Spleen (tissue), 11 donors: ENCODE measurements around the gene SERPINA6. TPM values are rescaled to one million over a fixed set of nuclear protein-coding genes. Genes with fewer than 3 reads are reported as not detected.
"Not testable (repeated sequence)": the region's sequence is repeated elsewhere in the genome, so short reads cannot be mapped to it uniquely, and the experiment has no call there.

Source experiments
- DNase-seq: peaks from one replicate; pipeline ENCODE4 v3.0.0-alpha.2; 2020
- H3K27ac ChIP-seq, 8 donors: fragments of 200-600 bp; sonication (generic) in 7 of 8; 1 replicate in 4 of 8; 2 replicates in 4 of 8; pipeline versions ENCODE4 v1.5.0 to v1.8.0; 2016 to 2021; ENCODE audit warnings: inconsistent platforms in 4 of 8, mild to moderate bottlenecking in 4 of 8, moderate library complexity in 1 of 8
- H3K27me3 ChIP-seq, 7 donors: fragments of 200-600 bp; sonication (generic) in 6 of 7; replicated peaks in 1 of 7; 1 replicate in 4 of 7; 2 replicates in 3 of 7; pipeline versions ENCODE4 v1.5.0 to v1.8.0; 2016 to 2021; ENCODE audit warnings: inconsistent platforms in 3 of 7, mild to moderate bottlenecking in 1 of 7
- H3K36me3 ChIP-seq, 6 donors: fragments of 200-600 bp; sonication (generic) in 5 of 6; 1 replicate in 4 of 6; 2 replicates in 2 of 6; pipeline versions ENCODE4 v1.5.0 to v1.8.0; 2016 to 2021; ENCODE audit warnings: inconsistent platforms in 2 of 6
- H3K4me1 ChIP-seq, 6 donors: fragments of 200-600 bp; sonication (generic) in 5 of 6; 1 replicate in 3 of 6; 2 replicates in 3 of 6; pipeline versions ENCODE4 v1.5.0 to v1.8.0; 2016 to 2021; ENCODE audit warnings: inconsistent platforms in 3 of 6
- H3K4me3 ChIP-seq, 8 donors: fragments of 200-600 bp; sonication (generic) in 7 of 8; 1 replicate in 4 of 8; 2 replicates in 4 of 8; pipeline versions ENCODE4 v1.5.0 to v1.8.0; 2016 to 2021; ENCODE audit warnings: inconsistent platforms in 4 of 8, mild to moderate bottlenecking in 4 of 8, moderate library complexity in 2 of 8
- H3K9me3 ChIP-seq, 8 donors: fragments of 200-600 bp; sonication (generic) in 7 of 8; 1 replicate in 4 of 8; 2 replicates in 4 of 8; pipeline versions ENCODE4 v1.5.0 to v1.8.0; 2016 to 2021; ENCODE audit warnings: inconsistent platforms in 4 of 8
- POLR2A ChIP-seq, 3 donors: fragments of 450-650 bp; IDR thresholded peaks; one replicate each; pipeline ENCODE4 v1.5.1; 2017; ENCODE audit warnings: antibody characterized with exemption in 3 of 3, mild to moderate bottlenecking in 1 of 3
- POLR2AphosphoS5 ChIP-seq, 3 donors: sonication (generic); formaldehyde crosslinking; IDR thresholded peaks; one replicate each; pipeline ENCODE4 v1.5.1; 2017; ENCODE audit warnings: antibody characterized with exemption in 3 of 3
- WGBS, 5 donors: extraction: QIAGEN DNeasy Blood & Tissue Kit in 3 of 5; methylation state at CpG; one replicate each; pipeline versions ENCODE4 v1.1.5 to v1.1.7; 2013 to 2018; 5-methylcytosine and 5-hydroxymethylcytosine counted together
- intact Hi-C: fragments of 100-400 bp; cut with DNase I; formaldehyde crosslinking; loops from one replicate; pipeline ENCODE4 v1.15.0; 2023; ENCODE audit warnings: low total_unique reads
- polyA plus RNA-seq, 3 donors: library from polyadenylated mRNA; stranded (reverse); fragments of 200-250 nt; gene quantifications; one replicate each; pipeline ENCODE4 v1.2.1, GENCODE V29; 2013
- total RNA-seq, 7 donors: library from RNA; depleted of rRNA in 3 of 7; stranded (reverse); fragments of >200 nt in 3 of 7; fragmentation: NEBNext Ultra II Directional in 4 of 7; extraction: Animal tissue kit (Norgen Biotek cat#: 25700) in 4 of 7; gene quantifications; one replicate each; pipeline versions ENCODE4 v1.1.0 to v1.2.1, GENCODE V29; 2016 to 2021
- TF ChIP-seq, protein P1 (sequence below), 11 experiments: fragments of 200-600 bp in 7 of 11; fragments of 450-650 bp in 4 of 11; sonication (generic) in 4 of 11; IDR thresholded peaks in 8 of 11; conservative IDR thresholded peaks in 3 of 11; 1 replicate in 7 of 11; 2 replicates in 4 of 11; pipeline versions ENCODE4 v1.4.0 to v1.8.0; 2016 to 2021; ENCODE audit warnings: antibody characterized with exemption in 11 of 11, inconsistent platforms in 4 of 11, mild to moderate bottlenecking in 1 of 11
- donor health status: healthy with polysubstance abuse.
- donor health status: DM: no; HTN: no; CAD: no; lungs with moderate emphysema.
- donor health status: DM: no; HTN: no; CAD: no.
- donor health status: Bipolar disorder and iron deficiency.
- donor health status: healthy.
- donor health status: DM: no; HTN: no; CAD: no.
- donor health status: DM: yes; HTN: yes; CAD: no.

Gene SERPINA6
- total and polyA plus RNA-seq, 10 donors, result not detected

GRCh38 chr14:94269156-94269555 lies 54.0 kb downstream of the SERPINA6 start:
- Histone ChIP-seq H3K9me3 (no peaks in the 10 kb centered on the region), H3K27me3 (peaks cover 0 to 8% (median 0%) of the 10 kb centered on the region in 7 donors), H3K4me3 (no peak overlapping the region), H3K36me3 (no peaks in the 10 kb centered on the region), H3K27ac (no peak overlapping the region), H3K4me1 (no peaks in the 10 kb centered on the region)
- intact Hi-C loops, result no loop called here
- TF ChIP-seq, protein P1, sequence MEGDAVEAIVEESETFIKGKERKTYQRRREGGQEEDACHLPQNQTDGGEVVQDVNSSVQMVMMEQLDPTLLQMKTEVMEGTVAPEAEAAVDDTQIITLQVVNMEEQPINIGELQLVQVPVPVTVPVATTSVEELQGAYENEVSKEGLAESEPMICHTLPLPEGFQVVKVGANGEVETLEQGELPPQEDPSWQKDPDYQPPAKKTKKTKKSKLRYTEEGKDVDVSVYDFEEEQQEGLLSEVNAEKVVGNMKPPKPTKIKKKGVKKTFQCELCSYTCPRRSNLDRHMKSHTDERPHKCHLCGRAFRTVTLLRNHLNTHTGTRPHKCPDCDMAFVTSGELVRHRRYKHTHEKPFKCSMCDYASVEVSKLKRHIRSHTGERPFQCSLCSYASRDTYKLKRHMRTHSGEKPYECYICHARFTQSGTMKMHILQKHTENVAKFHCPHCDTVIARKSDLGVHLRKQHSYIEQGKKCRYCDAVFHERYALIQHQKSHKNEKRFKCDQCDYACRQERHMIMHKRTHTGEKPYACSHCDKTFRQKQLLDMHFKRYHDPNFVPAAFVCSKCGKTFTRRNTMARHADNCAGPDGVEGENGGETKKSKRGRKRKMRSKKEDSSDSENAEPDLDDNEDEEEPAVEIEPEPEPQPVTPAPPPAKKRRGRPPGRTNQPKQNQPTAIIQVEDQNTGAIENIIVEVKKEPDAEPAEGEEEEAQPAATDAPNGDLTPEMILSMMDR (IDR thresholded peaks at IDR 0.05 in 8 of 11, conservative IDR thresholded peaks at IDR 0.05 in 3 of 11), result no peak
- TF ChIP-seq POLR2A (IDR thresholded peaks at IDR 0.05), result no peak
- TF ChIP-seq POLR2AphosphoS5 (IDR thresholded peaks at IDR 0.05), result no peak
- 84 to 96% (median 90%) methylated on average over 10 of the region's 10 CpGs for WGBS, 5 donors
- no peak for DNase-seq

DNA sequence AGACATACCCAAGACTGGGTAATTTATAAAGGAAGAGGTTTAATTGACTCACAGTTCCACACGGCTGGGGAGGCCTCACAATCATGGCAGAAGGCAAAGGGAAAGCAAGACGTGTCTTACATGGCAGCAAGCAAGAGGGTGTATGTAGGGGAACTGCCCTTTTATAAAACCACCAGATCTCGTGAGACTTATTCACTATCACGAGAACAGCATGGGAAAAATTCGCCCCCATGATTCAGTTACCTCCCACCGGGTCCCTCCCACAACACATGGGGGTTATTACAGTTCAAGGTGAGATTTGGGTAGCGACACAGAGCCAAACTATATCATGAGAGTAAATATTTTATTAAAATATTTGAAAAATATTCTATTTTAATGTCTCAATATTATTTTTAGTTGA lies 54.6 kb downstream of the SERPINA6 start:
- H3K9me3 ChIP-seq, H3K27ac ChIP-seq, H3K4me3 ChIP-seq, H3K27me3 ChIP-seq, H3K36me3 ChIP-seq, intact Hi-C loops, DNase-seq, H3K4me1 ChIP-seq: not testable (repeated sequence)
- 62 to 82% (median 75%) methylated on average over 7 of the region's 7 CpGs for WGBS, 5 donors

GRCh38 chr14:94267352-94267751 lies 55.8 kb downstream of the SERPINA6 start:
- DNase-seq, result no peak
- Histone ChIP-seq H3K36me3 (no peaks in the 10 kb centered on the region), H3K4me1 (no peaks in the 10 kb centered on the region), H3K4me3 (no peak overlapping the region), H3K27me3 (peaks cover 0 to 8% (median 0%) of the 10 kb centered on the region in 7 donors), H3K27ac (no peak overlapping the region), H3K9me3 (peaks cover 0 to 18% (median 12%) of the 10 kb centered on the region in 8 donors)
- WGBS, 5 donors, result 89 to 95% (median 93%) methylated on average over 1 of the region's 1 CpG
- intact Hi-C loops, result no loop called here
- TF ChIP-seq, protein P1 (IDR thresholded peaks at IDR 0.05 in 8 of 11, conservative IDR thresholded peaks at IDR 0.05 in 3 of 11), result no peak
- TF ChIP-seq POLR2A (IDR thresholded peaks at IDR 0.05) (no peak), POLR2AphosphoS5 (IDR thresholded peaks at IDR 0.05) (no peak)

GRCh38 chr14:94264195-94264594 lies 58.9 kb downstream of the SERPINA6 start:
- H3K9me3 ChIP-seq, result peaks cover 0 to 28% (median 20%) of the 10 kb centered on the region in 8 donors
- H3K4me1 ChIP-seq, H3K27me3 ChIP-seq, H3K27ac ChIP-seq, H3K4me3 ChIP-seq, intact Hi-C loops, H3K36me3 ChIP-seq, DNase-seq: not testable (repeated sequence)
- 53 to 84% (median 75%) methylated on average over 3 of the region's 3 CpGs for WGBS, 5 donors

Other genes starting within 250 kb of the SERPINA6 start
- 100 to 1,000 TPM; 168 to 251 (median 209) TPM for gene DDX24, start 242.1 kb downstream of the SERPINA6 start, total RNA-seq
- gene DDX24, start 242.1 kb downstream of the SERPINA6 start, polyA plus RNA-seq, result 100 to 1,000 TPM in 1 of 3 donors, 10 to 100 TPM in 2; 70.8 to 103 (median 91.8) TPM
- gene IFI27L1, start 242.0 kb downstream of the SERPINA6 start, total RNA-seq, result 10 to 100 TPM in 6 of 7 donors, 1 to 10 TPM in 1; 4.4 to 16.1 (median 11.4) TPM
- 10 to 100 TPM in 2 of 3 donors, 1 to 10 TPM in 1; 7.5 to 18.8 (median 13.9) TPM for gene IFI27L1, start 242.0 kb downstream of the SERPINA6 start, polyA plus RNA-seq
- gene IFI27, start 212.6 kb downstream of the SERPINA6 start, total RNA-seq, result 100 to 1,000 TPM; 304 to 893 (median 750) TPM
- 1,000 to 10,000 TPM in 1 of 3 donors, 100 to 1,000 TPM in 2; 371 to 1,170 (median 689) TPM for gene IFI27, start 212.6 kb downstream of the SERPINA6 start, polyA plus RNA-seq
- gene IFI27L2, start 193.7 kb downstream of the SERPINA6 start, total RNA-seq, result 10 to 100 TPM; 40.6 to 93.1 (median 49.9) TPM
- gene IFI27L2, start 193.7 kb downstream of the SERPINA6 start, polyA plus RNA-seq, result 100 to 1,000 TPM; 118 to 137 (median 124) TPM
- gene PPP4R4, start 149.0 kb downstream of the SERPINA6 start, total RNA-seq, result under 1 TPM in 4 of 7 donors, not detected in 3; 0.09 to 0.94 (median 0.32) TPM
- gene PPP4R4, start 149.0 kb downstream of the SERPINA6 start, polyA plus RNA-seq, result under 1 TPM; 0.05 to 0.26 (median 0.06) TPM
- not detected for gene SERPINA10, start 30.1 kb downstream of the SERPINA6 start, total RNA-seq
- gene SERPINA10, start 30.1 kb downstream of the SERPINA6 start, polyA plus RNA-seq, result not detected
- gene SERPINA2, start 43.4 kb upstream of the SERPINA6 start, total RNA-seq, result not detected
- not detected for gene SERPINA2, start 43.4 kb upstream of the SERPINA6 start, polyA plus RNA-seq
- 100 to 1,000 TPM; 167 to 701 (median 241) TPM for gene SERPINA1, start 65.3 kb upstream of the SERPINA6 start, total RNA-seq
- gene SERPINA1, start 65.3 kb upstream of the SERPINA6 start, polyA plus RNA-seq, result 10 to 100 TPM; 28.4 to 60.7 (median 43.8) TPM
- not detected for gene SERPINA11, start 129.5 kb upstream of the SERPINA6 start, total RNA-seq
- gene SERPINA11, start 129.5 kb upstream of the SERPINA6 start, polyA plus RNA-seq, result not detected
- not detected for gene SERPINA9, start 152.9 kb upstream of the SERPINA6 start, total RNA-seq
- 1 to 10 TPM in 1 of 3 donors, under 1 TPM in 2; 0.10 to 8.9 (median 0.65) TPM for gene SERPINA9, start 152.9 kb upstream of the SERPINA6 start, polyA plus RNA-seq
- gene SERPINA12, start 186.1 kb upstream of the SERPINA6 start, total RNA-seq, result not detected
- not detected for gene SERPINA12, start 186.1 kb upstream of the SERPINA6 start, polyA plus RNA-seq
- gene SERPINA4, start 238.1 kb upstream of the SERPINA6 start, total RNA-seq, result not detected
- not detected for gene SERPINA4, start 238.1 kb upstream of the SERPINA6 start, polyA plus RNA-seq